Activated T-helper 2 cell treated with anti-CD3 and anti-CD28 coated beads, Interferon-gamma antibody, Interleukin-2, Interleukin-4, amounts not matched to agents 10 μg/mL and 5 μg/mL and 100 μg/mL, durations not matched to agents 14 hours and 24 hours and 36 hours (primary cell): ENCODE measurements around the gene SCN1A. TPM values are rescaled to one million over a fixed set of nuclear protein-coding genes. Genes with fewer than 3 reads are reported as not detected.
"Not testable (repeated sequence)": the region's sequence is repeated elsewhere in the genome, so short reads cannot be mapped to it uniquely, and the experiment has no call there.

Source experiments
- DNase-seq: peaks from one replicate; pipeline ENCODE4 v3.0.0; 2021; ENCODE audit warnings: low spot score
- H3K27ac Mint-ChIP-seq: one replicate; pipeline ENCODE4 v1.8.0; 2021; ENCODE audit warnings: mixed read lengths
- H3K27me3 Mint-ChIP-seq: one replicate; pipeline ENCODE4 v1.8.0; 2021; ENCODE audit warnings: low read depth, mixed read lengths
- H3K36me3 Mint-ChIP-seq: one replicate; pipeline ENCODE4 v1.8.0; 2021; ENCODE audit warnings: low read depth, mixed read lengths
- H3K4me1 Mint-ChIP-seq: one replicate; pipeline ENCODE4 v1.8.0; 2021; ENCODE audit warnings: low read depth, mixed read lengths
- H3K4me3 Mint-ChIP-seq: one replicate; pipeline ENCODE4 v1.8.0; 2021; ENCODE audit warnings: low read depth, mild to moderate bottlenecking, moderate library complexity, mixed read lengths
- H3K9me3 Mint-ChIP-seq: one replicate; pipeline ENCODE4 v1.8.0; 2021; ENCODE audit warnings: mixed read lengths
- intact Hi-C: fragments of 100-400 bp; cut with micrococcal nuclease; formaldehyde crosslinking; loops from one replicate; pipeline ENCODE4 v1.15.1; 2023
- total RNA-seq: library from RNA; stranded (reverse); gene quantifications from 2 replicates; pipeline ENCODE4 v1.2.3, GENCODE V29; 2022

The SCN1A gene
- total RNA-seq, 1 donor from 2014 or later, result not detected

DNA sequence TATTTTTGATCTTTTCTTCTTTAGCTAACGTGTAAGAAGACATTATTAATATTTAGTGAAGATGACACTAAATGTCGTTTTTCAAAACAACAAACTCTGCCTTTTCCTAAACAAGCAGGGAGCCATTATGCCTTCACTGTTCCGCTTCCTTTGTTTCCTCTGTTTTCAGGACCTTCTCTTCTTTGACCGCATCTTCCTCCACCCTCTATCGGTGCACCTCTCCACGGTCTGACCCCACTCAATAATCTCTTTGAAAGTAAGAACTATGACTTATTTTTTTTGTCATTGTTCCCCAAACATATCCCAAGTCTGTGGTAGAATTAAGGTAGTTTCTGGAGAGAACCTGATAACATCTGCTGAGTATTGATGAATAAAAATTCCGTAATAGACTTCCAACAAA, 5.8 kb upstream of the SCN1A start:
- H3K9me3 Mint-ChIP-seq, result no peaks in the 10 kb centered on the region
- H3K36me3 Mint-ChIP-seq, result no peaks in the 10 kb centered on the region
- peaks cover 4% of the 10 kb centered on the region for H3K27me3 Mint-ChIP-seq
- intact Hi-C loops, result no loop called here
- H3K4me3 Mint-ChIP-seq, result no peak overlapping the region
- no peak for DNase-seq
- no peak overlapping the region for H3K27ac Mint-ChIP-seq
- no peaks in the 10 kb centered on the region for H3K4me1 Mint-ChIP-seq

DNA sequence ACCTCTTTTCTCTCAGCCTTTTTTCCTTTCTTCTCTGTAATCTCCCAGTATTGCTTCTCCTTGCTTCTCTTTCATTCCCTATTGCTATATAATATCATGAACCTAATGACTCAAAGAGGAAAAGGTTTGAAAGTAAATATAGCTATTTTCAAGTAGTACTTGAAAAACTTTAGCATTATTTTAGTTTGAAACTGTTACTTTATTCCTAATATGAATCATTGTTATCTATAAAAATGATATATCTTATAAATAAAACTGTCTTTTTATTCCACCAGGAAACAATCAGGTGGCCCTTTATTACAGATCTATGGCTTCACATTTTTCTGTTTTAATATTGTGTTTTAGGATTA, 311 bp upstream of the SCN1A start:
- no peak overlapping the region for H3K27ac Mint-ChIP-seq
- peaks cover 6% of the 10 kb centered on the region for H3K27me3 Mint-ChIP-seq
- H3K36me3 Mint-ChIP-seq, result no peaks in the 10 kb centered on the region
- intact Hi-C loops, result loop anchor here (1.0 to 10.0 kb wide), 3 partner anchors 71 to 723 kb away; no protein-coding TSS in a partner anchor
- no peak overlapping the region for H3K4me3 Mint-ChIP-seq
- no peaks in the 10 kb centered on the region for H3K9me3 Mint-ChIP-seq
- H3K4me1 Mint-ChIP-seq, result peaks cover 4% of the 10 kb centered on the region
- no peak for DNase-seq

DNA sequence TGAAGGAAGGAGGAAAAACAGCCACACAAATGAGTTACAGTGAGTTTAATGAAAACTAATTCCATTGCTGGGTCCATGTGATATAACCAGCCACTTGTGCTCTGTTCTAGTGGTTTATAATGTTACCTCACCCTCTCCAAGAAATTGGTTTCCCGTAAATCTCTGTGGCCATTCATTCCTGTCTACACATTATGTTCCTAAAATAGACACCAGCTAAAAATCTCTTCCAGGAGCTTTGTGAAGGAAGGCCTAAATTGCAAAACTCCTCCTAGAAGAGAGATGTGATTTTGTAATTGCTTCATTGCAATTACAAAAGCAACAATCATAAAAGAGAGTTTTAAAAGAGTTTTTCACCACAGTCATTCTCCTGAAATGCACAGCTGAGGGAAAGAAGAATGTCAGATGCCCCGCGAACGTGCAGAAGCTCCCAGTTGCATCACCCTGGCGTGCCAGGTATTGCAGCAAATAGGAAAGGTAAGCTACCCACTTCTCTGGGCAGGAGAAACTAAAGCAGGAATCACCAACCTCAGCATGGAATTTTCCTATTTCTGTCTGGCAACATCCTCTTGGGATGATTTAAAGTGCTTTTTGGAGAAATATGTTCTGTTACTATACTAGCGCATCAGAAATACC, 1.7 kb downstream of the SCN1A start:
- Mint-ChIP-seq H3K4me1 (peaks cover 4% of the 10 kb centered on the region), H3K27ac (no peak overlapping the region), H3K4me3 (no peak overlapping the region), H3K27me3 (peaks cover 6% of the 10 kb centered on the region), H3K9me3 (no peaks in the 10 kb centered on the region), H3K36me3 (no peaks in the 10 kb centered on the region)
- no peak for DNase-seq
- intact Hi-C loops, result loop anchor here (10.0 kb wide), 1 partner anchor 721 kb away; no protein-coding TSS in a partner anchor

DNA sequence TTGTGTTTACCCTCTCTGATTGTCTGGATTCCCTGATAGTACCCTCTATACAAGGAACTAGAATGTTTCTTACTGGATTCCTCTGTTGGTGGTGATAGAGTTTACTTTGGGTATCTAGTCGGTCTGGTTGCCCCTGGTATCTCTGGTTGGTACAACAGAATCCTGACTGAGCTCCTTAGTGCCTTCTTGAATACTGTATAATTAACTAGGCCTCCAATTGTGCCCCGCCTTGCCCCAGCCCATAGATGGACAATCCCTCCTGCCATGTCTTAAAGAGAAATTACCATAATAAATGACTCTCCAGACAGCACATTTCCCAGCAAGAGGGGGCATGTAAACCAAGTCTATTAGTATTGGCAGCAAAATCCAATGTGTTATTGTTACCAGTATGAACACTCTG, 2.3 kb downstream of the SCN1A start:
- intact Hi-C loops, result loop anchor here (10.0 kb wide), 1 partner anchor 721 kb away; no protein-coding TSS in a partner anchor
- Mint-ChIP-seq H3K27me3 (peaks cover 6% of the 10 kb centered on the region), H3K4me1 (peaks cover 4% of the 10 kb centered on the region), H3K9me3 (no peaks in the 10 kb centered on the region), H3K27ac (no peak overlapping the region), H3K36me3 (no peaks in the 10 kb centered on the region), H3K4me3 (no peak overlapping the region)
- no peak for DNase-seq

DNA sequence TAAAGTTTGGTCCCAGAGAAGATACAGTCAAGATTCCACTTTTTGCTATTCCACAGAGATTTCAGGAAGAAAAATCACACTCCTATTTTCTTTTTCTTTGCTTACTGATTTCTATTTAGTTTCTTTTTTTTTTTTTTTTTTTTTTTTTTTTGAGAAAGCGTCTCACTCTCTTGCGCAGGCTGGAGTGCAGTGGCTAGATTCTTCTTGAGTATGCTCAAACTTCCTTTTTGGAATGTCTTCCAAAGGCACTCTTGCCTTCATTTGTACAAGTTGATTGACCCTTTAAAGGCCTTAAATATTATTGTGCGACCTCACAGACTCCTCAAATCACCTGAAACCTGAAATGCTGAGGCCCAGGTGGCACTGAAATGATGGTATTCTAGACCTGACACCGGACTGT, 9.6 kb downstream of the SCN1A start:
- Mint-ChIP-seq H3K27me3 (peaks cover 2% of the 10 kb centered on the region), H3K4me3 (no peak overlapping the region), H3K27ac (no peak overlapping the region), H3K36me3 (no peaks in the 10 kb centered on the region), H3K4me1 (no peaks in the 10 kb centered on the region), H3K9me3 (no peaks in the 10 kb centered on the region)
- intact Hi-C loops, result no loop called here
- no peak for DNase-seq

DNA sequence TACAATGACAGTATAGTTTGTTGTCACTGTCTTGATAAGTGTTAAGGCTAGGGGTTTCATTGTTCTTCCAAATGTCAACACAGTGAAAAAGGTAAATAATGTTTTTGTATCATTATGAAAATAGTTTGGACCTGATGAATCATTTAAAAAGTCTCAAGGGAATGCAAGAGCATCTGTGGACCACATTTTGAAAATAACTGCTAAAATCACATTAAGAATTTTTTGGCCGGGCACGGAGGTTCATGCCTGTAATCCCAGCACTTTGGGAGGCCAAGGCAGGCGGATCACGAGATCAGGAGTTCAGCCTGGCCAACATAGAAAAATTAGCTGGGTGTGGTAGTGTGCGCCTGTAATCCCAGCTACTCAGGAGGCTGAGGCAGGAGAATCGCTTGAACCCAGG, 10.3 kb downstream of the SCN1A start:
- no peak overlapping the region for H3K27ac Mint-ChIP-seq
- intact Hi-C loops, result no loop called here
- H3K9me3 Mint-ChIP-seq, result no peaks in the 10 kb centered on the region
- H3K4me3 Mint-ChIP-seq, result no peak overlapping the region
- H3K27me3 Mint-ChIP-seq, result peaks cover 2% of the 10 kb centered on the region
- no peaks in the 10 kb centered on the region for H3K36me3 Mint-ChIP-seq
- DNase-seq, result no peak
- H3K4me1 Mint-ChIP-seq, result no peaks in the 10 kb centered on the region

DNA sequence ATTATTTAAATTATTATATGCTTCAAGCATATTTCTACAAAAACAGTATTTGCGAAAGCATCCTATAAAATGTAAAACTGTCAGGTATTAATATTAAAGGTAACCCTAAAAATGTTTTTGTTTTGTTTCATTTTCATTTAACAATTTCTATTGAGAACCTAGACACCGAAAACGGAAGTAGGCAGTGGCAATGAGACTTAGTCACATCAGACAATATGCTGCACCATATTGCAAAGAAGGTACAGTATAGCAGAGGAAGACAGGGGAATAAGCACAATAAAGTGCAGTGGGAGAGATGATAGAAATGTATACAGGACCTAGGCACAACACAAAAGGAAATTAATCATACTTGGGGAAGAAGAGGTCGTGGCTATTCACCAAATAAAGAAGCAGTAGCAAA, 12.2 kb downstream of the SCN1A start:
- DNase-seq, result no peak
- no peaks in the 10 kb centered on the region for H3K36me3 Mint-ChIP-seq
- H3K27me3 Mint-ChIP-seq, result peaks cover 2% of the 10 kb centered on the region
- H3K27ac Mint-ChIP-seq, result no peak overlapping the region
- no peaks in the 10 kb centered on the region for H3K4me1 Mint-ChIP-seq
- intact Hi-C loops, result no loop called here
- H3K9me3 Mint-ChIP-seq, result no peaks in the 10 kb centered on the region
- H3K4me3 Mint-ChIP-seq, result no peak overlapping the region

DNA sequence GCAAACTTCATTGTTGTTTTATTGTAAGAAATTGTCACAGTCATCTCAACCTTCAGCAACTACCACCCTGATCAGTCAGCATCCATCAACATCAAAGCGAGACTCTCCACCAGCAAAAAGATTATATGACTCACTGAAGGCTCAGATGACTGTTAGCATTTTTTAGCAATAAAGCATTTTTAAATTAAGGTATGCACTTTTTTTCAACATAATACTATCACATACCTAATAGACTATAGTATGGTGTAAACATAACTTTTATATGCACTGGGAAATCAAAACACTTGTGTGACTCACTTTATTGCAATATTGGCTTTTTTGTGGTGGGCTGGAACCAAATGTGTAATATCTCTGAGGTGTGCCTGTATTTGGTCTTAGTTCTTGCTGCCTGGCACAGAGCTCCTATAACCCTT, 15.6 kb downstream of the SCN1A start:
- intact Hi-C loops, result no loop called here
- no peak for DNase-seq
- no peak overlapping the region for H3K27ac Mint-ChIP-seq
- no peaks in the 10 kb centered on the region for H3K27me3 Mint-ChIP-seq
- H3K9me3 Mint-ChIP-seq, result no peaks in the 10 kb centered on the region
- no peak overlapping the region for H3K4me3 Mint-ChIP-seq
- no peaks in the 10 kb centered on the region for H3K36me3 Mint-ChIP-seq
- H3K4me1 Mint-ChIP-seq, result no peaks in the 10 kb centered on the region

DNA sequence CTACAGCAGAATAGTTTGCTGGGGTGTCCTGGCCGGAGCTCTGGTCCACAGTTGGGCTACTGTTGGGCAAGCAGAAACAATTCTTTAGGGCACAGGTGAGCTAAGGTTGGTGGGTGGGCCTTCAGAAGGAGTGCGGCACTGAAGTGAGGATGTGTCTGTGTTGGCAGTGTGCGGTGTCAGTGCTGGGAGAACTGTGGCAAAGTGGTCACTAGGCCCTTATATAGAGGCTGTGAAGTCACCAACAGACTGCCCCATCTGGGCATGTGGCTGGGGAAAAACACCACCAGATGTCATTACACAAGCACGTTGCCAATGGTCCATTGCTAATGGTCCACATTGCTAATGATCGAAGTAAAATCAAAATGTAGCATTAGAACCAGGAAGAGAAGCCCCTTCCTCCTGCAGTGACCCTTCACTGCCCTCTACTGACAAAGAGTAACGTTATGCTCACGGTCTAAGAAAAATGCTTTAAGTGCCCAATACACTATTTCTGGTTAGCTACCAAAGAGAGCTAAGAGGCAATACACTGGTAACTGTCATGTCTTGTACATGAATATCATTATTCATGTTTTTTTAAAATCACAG, 21.3 kb downstream of the SCN1A start:
- no peak overlapping the region for H3K27ac Mint-ChIP-seq
- H3K4me3 Mint-ChIP-seq, result no peak overlapping the region
- H3K9me3 Mint-ChIP-seq, result no peaks in the 10 kb centered on the region
- H3K27me3 Mint-ChIP-seq, result no peaks in the 10 kb centered on the region
- no peak for DNase-seq
- H3K4me1 Mint-ChIP-seq, result peaks cover 3% of the 10 kb centered on the region
- no peaks in the 10 kb centered on the region for H3K36me3 Mint-ChIP-seq
- intact Hi-C loops, result no loop called here

DNA sequence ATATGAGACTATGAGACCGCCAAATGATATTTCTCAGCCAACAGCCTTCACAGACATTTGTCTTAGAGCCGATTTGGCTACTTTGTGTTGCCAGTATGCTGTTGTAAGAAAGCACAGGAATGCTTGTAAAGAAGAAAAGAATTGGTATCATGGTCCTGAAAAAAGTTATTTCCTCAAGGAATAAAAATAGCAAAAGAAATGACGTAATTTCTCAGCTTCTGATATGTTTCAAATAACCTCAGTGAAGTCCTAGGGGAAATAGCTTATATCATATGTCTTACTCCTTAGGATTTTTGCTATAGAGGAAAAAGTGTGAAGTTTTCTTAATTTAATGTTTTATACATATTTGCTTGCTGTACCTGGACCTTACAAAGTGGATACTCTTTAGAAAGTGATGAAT, 23.0 kb downstream of the SCN1A start:
- H3K4me1 Mint-ChIP-seq, result peaks cover 3% of the 10 kb centered on the region
- H3K9me3 Mint-ChIP-seq, result no peaks in the 10 kb centered on the region
- H3K27ac Mint-ChIP-seq, result no peak overlapping the region
- no peaks in the 10 kb centered on the region for H3K27me3 Mint-ChIP-seq
- no peak overlapping the region for H3K4me3 Mint-ChIP-seq
- no peaks in the 10 kb centered on the region for H3K36me3 Mint-ChIP-seq
- intact Hi-C loops, result no loop called here
- no peak for DNase-seq

DNA sequence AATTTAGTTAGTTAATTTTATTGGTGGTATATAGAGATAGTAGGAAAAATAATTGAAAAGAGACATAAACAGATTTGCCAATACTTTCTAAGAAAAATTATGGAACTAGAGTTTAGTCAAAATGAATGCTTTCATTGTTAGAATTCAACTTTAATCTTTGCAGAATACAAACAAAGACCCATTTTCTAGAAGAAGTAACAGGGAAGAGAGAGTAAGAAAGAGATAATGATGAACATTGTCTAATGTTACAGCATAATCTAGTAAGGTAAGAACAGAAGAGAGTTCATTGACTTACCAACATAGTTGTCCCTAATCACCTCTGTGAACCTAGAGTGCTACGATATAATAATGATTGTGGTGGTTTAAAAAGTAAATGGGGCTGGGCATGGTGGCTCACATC, 23.7 kb downstream of the SCN1A start:
- Mint-ChIP-seq H3K27me3 (no peaks in the 10 kb centered on the region), H3K27ac (no peak overlapping the region), H3K4me1 (peaks cover 3% of the 10 kb centered on the region), H3K4me3 (no peak overlapping the region), H3K9me3 (no peaks in the 10 kb centered on the region), H3K36me3 (no peaks in the 10 kb centered on the region)
- DNase-seq, result no peak
- intact Hi-C loops, result no loop called here

DNA sequence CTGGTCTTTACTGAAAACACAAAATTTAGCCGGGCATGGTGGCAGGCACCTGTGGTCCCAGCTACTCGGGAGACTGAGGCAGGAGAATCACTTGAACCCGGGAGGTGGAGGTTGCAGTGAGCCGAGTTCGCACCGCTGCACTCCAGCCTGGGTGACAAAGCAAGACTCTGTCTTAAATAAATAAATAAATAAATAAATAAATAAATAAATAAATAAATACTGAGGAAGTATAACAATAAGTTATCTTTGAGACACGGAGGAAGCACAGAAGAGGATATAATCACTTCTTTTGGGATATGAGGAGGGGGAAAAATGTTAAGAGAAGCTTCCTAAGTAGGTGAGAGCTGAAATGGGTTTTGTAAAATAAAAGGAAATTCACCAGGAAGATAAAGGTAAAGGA, 24.5 kb downstream of the SCN1A start:
- H3K27me3 Mint-ChIP-seq, intact Hi-C loops, H3K4me3 Mint-ChIP-seq: not testable (repeated sequence)

DNA sequence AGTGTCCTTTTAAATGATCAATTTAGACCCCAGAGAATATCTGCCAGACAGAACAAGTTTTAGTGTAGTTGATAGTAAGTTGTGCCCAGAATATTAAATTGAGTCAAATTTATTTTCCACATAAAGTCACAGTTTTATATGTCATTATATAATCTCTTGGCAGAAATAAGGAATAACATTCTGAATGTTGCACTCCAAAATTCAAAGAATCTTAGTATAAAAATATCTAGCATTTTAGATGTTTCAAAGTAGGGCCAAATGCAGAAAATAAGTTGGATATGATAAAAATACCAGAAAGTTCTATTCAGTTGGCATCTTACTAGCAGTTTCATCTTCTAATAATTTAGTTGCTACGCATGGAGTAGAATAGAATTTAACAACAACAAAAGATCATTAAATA, 33.5 kb downstream of the SCN1A start:
- intact Hi-C loops, result no loop called here
- no peak overlapping the region for H3K4me3 Mint-ChIP-seq
- no peak for DNase-seq
- no peaks in the 10 kb centered on the region for H3K4me1 Mint-ChIP-seq
- no peaks in the 10 kb centered on the region for H3K36me3 Mint-ChIP-seq
- H3K27me3 Mint-ChIP-seq, result no peaks in the 10 kb centered on the region
- no peak overlapping the region for H3K27ac Mint-ChIP-seq
- H3K9me3 Mint-ChIP-seq, result no peaks in the 10 kb centered on the region

More for the DNA sequence above, 24.5 kb downstream of the SCN1A start:
- not testable (repeated sequence) for DNase-seq, H3K27ac Mint-ChIP-seq, H3K9me3 Mint-ChIP-seq, H3K36me3 Mint-ChIP-seq, H3K4me1 Mint-ChIP-seq
